ENCODE results near the gene NBAS.

DNA sequence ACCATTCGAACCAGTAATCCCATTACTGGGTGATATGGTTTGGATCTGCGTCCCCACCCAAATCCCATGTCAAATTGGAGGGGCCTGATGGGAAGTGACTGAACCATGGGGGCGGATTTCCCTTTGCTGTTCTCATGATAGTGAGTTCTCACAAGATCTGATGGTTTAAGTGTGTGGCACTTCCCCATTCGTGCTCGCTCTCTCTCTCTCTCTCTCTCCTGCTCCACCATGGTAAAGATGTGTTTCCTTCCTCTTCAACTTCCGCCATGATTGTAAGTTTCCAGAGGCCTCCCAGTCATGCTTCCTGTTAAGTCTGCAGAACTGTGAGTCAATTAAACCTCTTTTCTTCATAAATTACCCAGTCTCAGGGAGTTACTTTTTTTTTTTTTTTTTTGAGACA, 62.6 kb downstream of the NBAS start:
- no peak for TF ChIP-seq POLR2A (IDR thresholded peaks at IDR 0.05; ENCODE audit: extremely low read depth, insufficient read length)
- TF ChIP-seq, protein P1, sequence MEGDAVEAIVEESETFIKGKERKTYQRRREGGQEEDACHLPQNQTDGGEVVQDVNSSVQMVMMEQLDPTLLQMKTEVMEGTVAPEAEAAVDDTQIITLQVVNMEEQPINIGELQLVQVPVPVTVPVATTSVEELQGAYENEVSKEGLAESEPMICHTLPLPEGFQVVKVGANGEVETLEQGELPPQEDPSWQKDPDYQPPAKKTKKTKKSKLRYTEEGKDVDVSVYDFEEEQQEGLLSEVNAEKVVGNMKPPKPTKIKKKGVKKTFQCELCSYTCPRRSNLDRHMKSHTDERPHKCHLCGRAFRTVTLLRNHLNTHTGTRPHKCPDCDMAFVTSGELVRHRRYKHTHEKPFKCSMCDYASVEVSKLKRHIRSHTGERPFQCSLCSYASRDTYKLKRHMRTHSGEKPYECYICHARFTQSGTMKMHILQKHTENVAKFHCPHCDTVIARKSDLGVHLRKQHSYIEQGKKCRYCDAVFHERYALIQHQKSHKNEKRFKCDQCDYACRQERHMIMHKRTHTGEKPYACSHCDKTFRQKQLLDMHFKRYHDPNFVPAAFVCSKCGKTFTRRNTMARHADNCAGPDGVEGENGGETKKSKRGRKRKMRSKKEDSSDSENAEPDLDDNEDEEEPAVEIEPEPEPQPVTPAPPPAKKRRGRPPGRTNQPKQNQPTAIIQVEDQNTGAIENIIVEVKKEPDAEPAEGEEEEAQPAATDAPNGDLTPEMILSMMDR (IDR thresholded peaks at IDR 0.05; ENCODE audit: low read depth, low read length): no peak
- TF ChIP-seq MYC (IDR thresholded peaks at IDR 0.05; ENCODE audit: low read depth, low read length): no peak
- TF ChIP-seq, protein P2, sequence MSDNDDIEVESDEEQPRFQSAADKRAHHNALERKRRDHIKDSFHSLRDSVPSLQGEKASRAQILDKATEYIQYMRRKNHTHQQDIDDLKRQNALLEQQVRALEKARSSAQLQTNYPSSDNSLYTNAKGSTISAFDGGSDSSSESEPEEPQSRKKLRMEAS (IDR thresholded peaks at IDR 0.05; ENCODE audit: low read depth, low read length): no peak
